C4-2B (cell line): Measurements from ENCODE around the gene DBNL.

ENCODE experiments used
- CTCF ChIP-seq: fragments of 450-650 bp; conservative IDR thresholded peaks from 2 replicates; pipeline ENCODE4 v1.5.1; 2017; ENCODE audit warnings: mild to moderate bottlenecking
- ZFX ChIP-seq: fragments of 450-650 bp; IDR thresholded peaks from 2 replicates; pipeline ENCODE4 v1.6.1; 2017

DNA sequence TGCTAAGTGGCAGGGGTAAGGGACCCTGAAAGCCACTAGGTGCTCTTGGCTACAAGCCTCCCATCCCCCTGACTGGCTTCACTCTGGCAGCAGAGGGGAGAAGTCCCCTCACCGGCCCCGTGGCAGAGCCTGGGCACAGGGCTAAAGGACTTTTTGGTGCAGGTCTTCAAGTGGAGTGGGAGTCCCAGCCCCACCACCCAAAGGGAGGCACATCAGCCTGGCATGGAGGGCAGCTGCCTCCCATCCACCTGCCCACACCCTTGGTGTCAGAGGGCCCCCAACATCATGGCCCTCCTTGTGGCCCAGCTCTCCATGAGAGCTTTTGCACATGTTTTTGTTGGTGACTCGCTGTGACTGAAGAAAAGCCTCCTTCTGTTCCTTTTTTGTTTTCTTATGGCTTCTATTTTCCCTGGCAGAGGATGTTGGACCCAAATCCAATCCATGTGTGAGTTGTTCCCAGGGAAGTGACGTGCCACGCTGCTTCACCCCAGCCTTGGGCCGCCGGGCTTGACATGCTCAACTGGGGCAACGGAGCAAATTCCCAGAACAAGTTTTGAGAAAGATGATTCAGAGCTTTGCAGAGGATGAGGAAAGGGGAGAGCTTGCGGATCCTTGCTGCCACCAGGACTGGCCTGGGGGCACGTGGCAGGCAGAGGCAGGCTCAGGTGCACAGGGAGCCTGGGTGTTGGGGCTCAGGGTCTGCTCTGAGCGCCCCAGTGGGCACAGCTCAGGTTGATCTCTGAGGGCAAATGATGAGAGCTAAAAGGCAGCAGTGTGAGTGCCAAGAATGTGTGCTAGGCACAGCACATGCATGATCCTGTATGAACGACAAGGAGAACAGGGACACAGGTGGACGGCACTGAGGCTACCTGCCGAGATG lies 57.7 kb downstream of the DBNL start:
- TF ChIP-seq CTCF (no peak), ZFX (no peak)
